Testis (tissue), 2 donors: ENCODE measurements around the gene MAN2B1.

Experiments used
- POLR2A ChIP-seq: fragments of 450-650 bp; IDR thresholded peaks from one replicate; pipeline ENCODE4 v1.6.1; 2017; ENCODE audit warnings: antibody characterized with exemption, mild to moderate bottlenecking, moderate library complexity
- TF ChIP-seq, protein P1 (sequence below), 3 experiments: fragments of 450-650 bp in 2 of 3; fragments of 200-600 bp in 1 of 3; sonication (generic) in 1 of 3; IDR thresholded peaks; one replicate each; pipeline ENCODE4 v1.5.1; 2016 to 2019; ENCODE audit warnings: antibody characterized with exemption in 3 of 3, mild to moderate bottlenecking in 2 of 3, moderate library complexity in 1 of 3

DNA sequence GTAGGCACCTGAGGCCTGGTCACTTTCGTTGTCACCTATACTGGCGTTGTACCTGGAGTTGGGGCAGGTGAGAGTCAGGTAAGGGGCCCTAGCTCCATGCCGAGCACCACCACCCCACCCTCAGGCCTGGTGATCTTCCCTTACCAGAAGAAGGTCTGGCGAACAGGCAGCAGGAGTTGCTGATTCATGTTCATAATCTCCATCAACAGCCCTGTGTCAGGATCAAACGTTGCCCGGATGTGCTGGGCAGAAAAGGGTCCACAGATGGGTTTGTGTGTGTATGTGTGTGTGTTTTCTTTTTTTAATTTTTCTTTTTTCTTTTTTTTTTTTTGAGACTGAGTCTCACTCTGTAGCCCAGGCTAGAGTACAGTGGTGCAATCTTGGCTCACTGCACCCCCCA is 14.3 kb downstream of the MAN2B1 start:
- TF ChIP-seq, protein P1, sequence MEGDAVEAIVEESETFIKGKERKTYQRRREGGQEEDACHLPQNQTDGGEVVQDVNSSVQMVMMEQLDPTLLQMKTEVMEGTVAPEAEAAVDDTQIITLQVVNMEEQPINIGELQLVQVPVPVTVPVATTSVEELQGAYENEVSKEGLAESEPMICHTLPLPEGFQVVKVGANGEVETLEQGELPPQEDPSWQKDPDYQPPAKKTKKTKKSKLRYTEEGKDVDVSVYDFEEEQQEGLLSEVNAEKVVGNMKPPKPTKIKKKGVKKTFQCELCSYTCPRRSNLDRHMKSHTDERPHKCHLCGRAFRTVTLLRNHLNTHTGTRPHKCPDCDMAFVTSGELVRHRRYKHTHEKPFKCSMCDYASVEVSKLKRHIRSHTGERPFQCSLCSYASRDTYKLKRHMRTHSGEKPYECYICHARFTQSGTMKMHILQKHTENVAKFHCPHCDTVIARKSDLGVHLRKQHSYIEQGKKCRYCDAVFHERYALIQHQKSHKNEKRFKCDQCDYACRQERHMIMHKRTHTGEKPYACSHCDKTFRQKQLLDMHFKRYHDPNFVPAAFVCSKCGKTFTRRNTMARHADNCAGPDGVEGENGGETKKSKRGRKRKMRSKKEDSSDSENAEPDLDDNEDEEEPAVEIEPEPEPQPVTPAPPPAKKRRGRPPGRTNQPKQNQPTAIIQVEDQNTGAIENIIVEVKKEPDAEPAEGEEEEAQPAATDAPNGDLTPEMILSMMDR (IDR thresholded peaks at IDR 0.05): no peak
- TF ChIP-seq POLR2A: no peak
